T follicular helper cell (primary cell): Measurements from ENCODE around the gene TMEM19.

Experiments
- DNase-seq: peaks from one replicate; pipeline ENCODE4 v3.0.0-alpha.2; 2020; ENCODE audit warnings: low read depth
- total RNA-seq, 2 experiments: gene quantifications; one replicate each; lab custom pipeline; 2026; lab: John Stamatoyannopoulos, UW

The TMEM19 gene
- total RNA-seq, result 9.5 to 22.3 reads per million in 2 experiments

GRCh38 chr12:71685914-71686657, at the start of gene TMEM19:
TSS of gene TMEM19 (plus strand) at chr12:71686082. CDS start at chr12:71686681, 599 bp downstream.
- DNase-seq, result peak; percentile 69

- no peak for DNase-seq
Observed at GRCh38 chr12:71636704-71637115, 49.2 kb upstream of the TMEM19 start.

- no peak for DNase-seq
Observed at GRCh38 chr12:71638499-71638898, 47.4 kb upstream of the TMEM19 start.

- no peak for DNase-seq
Observed at GRCh38 chr12:71639341-71639760, 46.5 kb upstream of the TMEM19 start.

- DNase-seq, result no peak
Observed at GRCh38 chr12:71640316-71640715, 45.6 kb upstream of the TMEM19 start.

GRCh38 chr12:71641390-71641789, 44.5 kb upstream of the TMEM19 start:
- no peak for DNase-seq

- DNase-seq, result no peak
Observed at GRCh38 chr12:71642264-71642663, 43.6 kb upstream of the TMEM19 start.

GRCh38 chr12:71645268-71645667, 40.6 kb upstream of the TMEM19 start:
- no peak for DNase-seq

GRCh38 chr12:71646512-71646911, 39.4 kb upstream of the TMEM19 start:
- no peak for DNase-seq

GRCh38 chr12:71648537-71648936, 37.3 kb upstream of the TMEM19 start:
- DNase-seq, result no peak

- no peak for DNase-seq
Observed at GRCh38 chr12:71649401-71649800, 36.5 kb upstream of the TMEM19 start.

GRCh38 chr12:71652656-71653055, 33.2 kb upstream of the TMEM19 start:
- no peak for DNase-seq

GRCh38 chr12:71653137-71653536, 32.7 kb upstream of the TMEM19 start:
- DNase-seq, result no peak

GRCh38 chr12:71654200-71654599, 31.7 kb upstream of the TMEM19 start:
- no peak for DNase-seq

- no peak for DNase-seq
Observed at GRCh38 chr12:71655495-71655894, 30.4 kb upstream of the TMEM19 start.

- DNase-seq, result no peak
Observed at GRCh38 chr12:71655907-71656306, 30.0 kb upstream of the TMEM19 start.

- no peak for DNase-seq
Observed at GRCh38 chr12:71656740-71657139, 29.1 kb upstream of the TMEM19 start.

- DNase-seq, result no peak
Observed at GRCh38 chr12:71661977-71662530, 23.8 kb upstream of the TMEM19 start.

- DNase-seq, result peak; percentile 66
Observed at GRCh38 chr12:71662849-71663560, 22.9 kb upstream of the TMEM19 start.

GRCh38 chr12:71663561-71664410, 22.1 kb upstream of the TMEM19 start, which contains the start of the genes THAP2 and ZFC3H1:
TSS of gene THAP2 (plus strand) at chr12:71664301. CDS start at chr12:71664510, 209 bp downstream.
TSS of gene ZFC3H1 (minus strand) at chr12:71663848. CDS start at chr12:71663610, 238 bp downstream.
- DNase-seq, result peak; percentile 89

GRCh38 chr12:71664411-71665089, 21.3 kb upstream of the TMEM19 start:
- no peak for DNase-seq
